Activated CD4-positive, CD25-positive, alpha-beta regulatory T cell treated with anti-CD3 and anti-CD28 coated beads, Interleukin-2, amount 50 U/mL, for 72 hours (primary cell): ENCODE results near the gene KCND1.
"Not testable (repeated sequence)": the region's sequence is repeated elsewhere in the genome, so short reads cannot be mapped to it uniquely, and the experiment has no call there.

Source experiments
- DNase-seq: peaks from one replicate; pipeline ENCODE4 v3.0.0; 2021

The KCND1 gene

GRCh38 chrX:48971249-48972219, at the start of gene KCND1:
Gene KCND1, minus strand, starts transcription at chrX:48971844. Its CDS starts 1,573 bp downstream, at chrX:48970271.
- DNase-seq = no peak

GRCh38 chrX:49019599-49020249, 48.1 kb upstream of the KCND1 start:
- DNase-seq = no peak

- DNase-seq = no peak
Observed at GRCh38 chrX:49019050-49019449, 47.4 kb upstream of the KCND1 start.

GRCh38 chrX:49003696-49004095, 32.1 kb upstream of the KCND1 start:
- DNase-seq = no peak

- DNase-seq = peak; percentile 68
Observed at GRCh38 chrX:49002091-49002935, 30.7 kb upstream of the KCND1 start, which contains the start of gene GRIPAP1. Gene GRIPAP1, minus strand, starts transcription at chrX:49002264. Its CDS starts 35 bp downstream, at chrX:49002229.

GRCh38 chrX:49001521-49002090, 30.0 kb upstream of the KCND1 start:
- peak; percentile 38 for DNase-seq

GRCh38 chrX:49000636-49001035, 29.0 kb upstream of the KCND1 start:
- no peak for DNase-seq

GRCh38 chrX:48999030-48999429, 27.4 kb upstream of the KCND1 start:
- no peak for DNase-seq

- DNase-seq = no peak
Observed at GRCh38 chrX:48998391-48998790, 26.7 kb upstream of the KCND1 start.

GRCh38 chrX:48997865-48998264, 26.2 kb upstream of the KCND1 start:
- DNase-seq = no peak

- DNase-seq = no peak
Observed at GRCh38 chrX:48997455-48997854, 25.8 kb upstream of the KCND1 start.

- DNase-seq = no peak
Observed at GRCh38 chrX:48996969-48997368, 25.3 kb upstream of the KCND1 start.

GRCh38 chrX:48992341-48992740, 20.7 kb upstream of the KCND1 start:
- no peak for DNase-seq

GRCh38 chrX:48989483-48989882, 17.8 kb upstream of the KCND1 start:
- DNase-seq = no peak

GRCh38 chrX:48983896-48984295, 12.3 kb upstream of the KCND1 start:
- no peak for DNase-seq

GRCh38 chrX:48983081-48983480, 11.4 kb upstream of the KCND1 start:
- no peak for DNase-seq

- DNase-seq = no peak
Observed at GRCh38 chrX:48981178-48981577, 9.5 kb upstream of the KCND1 start.

GRCh38 chrX:48980341-48980740, 8.7 kb upstream of the KCND1 start:
- not testable (repeated sequence) for DNase-seq

GRCh38 chrX:48978226-48978625, 6.6 kb upstream of the KCND1 start:
- no peak for DNase-seq

GRCh38 chrX:48976086-48976485, 4.4 kb upstream of the KCND1 start:
- DNase-seq = no peak

GRCh38 chrX:48975541-48975940, 3.9 kb upstream of the KCND1 start:
- DNase-seq = no peak

GRCh38 chrX:48975041-48975440, 3.4 kb upstream of the KCND1 start:
- DNase-seq = no peak

- DNase-seq = no peak
Observed at GRCh38 chrX:48974574-48974973, 2.9 kb upstream of the KCND1 start.
